Activated CD8-positive, alpha-beta memory T cell treated with anti-CD3 and anti-CD28 coated beads, Interleukin-2, amount 50 U/mL, for 4 hours (primary cell): ENCODE measurements around the gene CCNL1.
"Not testable (repeated sequence)": the region's sequence is repeated elsewhere in the genome, so short reads cannot be mapped to it uniquely, and the experiment has no call there.

Experiments
- DNase-seq: peaks from one replicate; pipeline ENCODE4 v3.0.0-alpha.2; 2020

The CCNL1 gene

DNA sequence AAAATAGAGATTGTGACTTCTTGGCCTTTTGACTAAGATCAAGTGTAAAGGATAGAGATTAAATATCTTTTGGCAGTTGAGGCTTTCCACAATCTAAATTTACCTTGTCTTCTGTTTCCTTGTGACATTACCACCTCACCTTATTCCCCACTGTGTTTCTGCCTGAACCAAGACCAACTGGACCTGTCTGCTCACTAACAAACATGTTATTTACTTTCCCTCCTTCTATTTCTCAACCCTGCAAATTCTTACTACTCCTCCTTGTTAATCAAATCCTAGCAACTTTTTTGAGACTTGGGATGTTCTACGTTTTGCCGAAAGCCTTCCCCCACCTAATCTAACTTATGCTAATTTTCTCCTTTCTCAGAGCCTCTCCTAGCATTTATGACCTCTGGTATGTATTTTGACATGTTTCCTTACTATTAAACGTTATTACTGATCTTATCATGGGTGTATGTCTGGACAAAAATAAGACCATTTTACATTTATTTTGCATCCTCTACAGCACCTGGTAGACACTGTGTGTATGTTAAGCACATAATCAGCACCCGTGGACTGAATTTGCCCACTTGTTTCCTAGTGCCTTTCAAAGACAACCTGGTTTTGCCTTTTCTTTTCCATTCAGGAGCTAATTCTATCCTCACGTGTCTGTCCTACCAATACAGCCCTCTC is 7.6 kb upstream of the CCNL1 start:
- DNase-seq = no peak

GRCh38 chr3:157166561-157166960 is 6.6 kb upstream of the CCNL1 start:
- DNase-seq = no peak

GRCh38 chr3:157166115-157166514 is 6.2 kb upstream of the CCNL1 start:
- DNase-seq = no peak

DNA sequence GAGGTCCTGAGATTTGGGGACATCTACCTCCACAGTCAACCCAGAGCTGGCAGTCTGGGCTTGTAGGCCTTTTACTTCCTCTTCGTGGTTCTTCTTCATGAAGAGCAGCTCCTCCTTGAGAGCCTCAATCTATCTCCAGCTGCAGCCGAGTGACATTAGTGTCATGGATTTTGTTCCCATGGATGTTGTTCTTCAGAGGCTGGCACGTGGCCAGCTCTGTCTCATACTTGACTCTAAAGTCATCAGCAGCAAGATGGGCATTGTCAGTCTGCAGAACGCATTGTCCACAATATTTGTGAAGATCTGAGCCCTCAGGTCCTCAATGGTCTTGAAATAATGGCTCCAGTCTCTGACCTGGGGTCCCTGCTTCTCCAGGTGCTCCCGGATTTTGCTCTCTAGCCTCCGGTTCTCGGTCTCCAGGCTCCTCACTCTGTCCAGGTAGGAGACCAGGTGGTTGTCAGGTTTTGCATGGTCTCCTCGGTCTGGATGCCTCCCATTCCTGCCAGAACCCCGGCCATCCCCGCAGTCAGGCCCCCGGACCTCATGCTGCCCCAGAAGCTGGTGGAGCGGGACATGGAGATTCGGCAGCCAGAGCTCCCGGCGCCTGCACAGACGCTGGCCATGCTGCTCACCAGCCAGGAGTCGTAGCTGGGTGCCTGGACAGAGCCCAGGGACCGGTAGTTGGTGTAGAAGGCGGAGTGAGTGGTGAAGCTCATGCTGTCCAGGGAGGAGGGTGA is 3.4 kb upstream of the CCNL1 start:
- DNase-seq = no peak

GRCh38 chr3:157162620-157163019 is 2.7 kb upstream of the CCNL1 start:
- not testable (repeated sequence) for DNase-seq

DNA sequence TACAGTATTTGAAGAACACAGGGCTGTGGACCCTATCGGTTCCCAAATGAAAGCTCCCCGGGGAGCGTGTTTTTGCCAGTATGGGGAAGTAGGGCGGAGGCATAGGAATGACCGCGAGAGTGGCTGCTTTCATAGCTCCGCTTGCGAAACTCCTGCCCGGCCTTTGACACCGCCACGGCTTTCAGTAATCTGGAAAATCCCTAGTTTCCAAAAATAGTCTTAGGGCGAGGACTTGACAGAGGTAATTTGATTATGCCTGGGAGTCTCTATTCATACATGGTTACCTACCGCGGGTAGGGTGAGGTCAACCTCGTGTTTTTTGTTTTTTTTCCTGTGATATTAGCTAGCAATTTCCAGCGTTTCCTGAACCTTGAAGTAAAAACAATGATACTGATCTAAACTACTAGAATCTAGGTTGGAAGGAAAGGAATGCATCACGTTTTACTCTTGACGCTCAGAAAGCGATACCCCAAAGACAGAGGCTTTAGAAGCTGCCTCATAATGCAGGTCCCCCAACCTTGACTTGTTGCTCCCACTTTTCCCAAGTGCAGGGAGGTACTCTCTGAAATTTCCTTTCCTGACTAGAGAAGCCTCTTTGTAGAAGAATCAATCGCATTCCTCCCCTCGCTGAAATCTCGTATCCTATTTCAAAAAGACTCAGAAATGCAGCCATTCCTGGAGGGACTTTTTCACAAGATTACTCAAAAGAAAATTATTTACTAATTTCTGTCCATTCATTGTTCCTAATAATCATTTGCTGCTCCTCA is 894 bp upstream of the CCNL1 start:
- DNase-seq = peak; percentile 57

GRCh38 chr3:157159037-157159761 is 748 bp downstream of the CCNL1 start:
- peak; percentile 74 for DNase-seq

GRCh38 chr3:157157836-157158235 is 2.1 kb downstream of the CCNL1 start:
- no peak for DNase-seq

DNA sequence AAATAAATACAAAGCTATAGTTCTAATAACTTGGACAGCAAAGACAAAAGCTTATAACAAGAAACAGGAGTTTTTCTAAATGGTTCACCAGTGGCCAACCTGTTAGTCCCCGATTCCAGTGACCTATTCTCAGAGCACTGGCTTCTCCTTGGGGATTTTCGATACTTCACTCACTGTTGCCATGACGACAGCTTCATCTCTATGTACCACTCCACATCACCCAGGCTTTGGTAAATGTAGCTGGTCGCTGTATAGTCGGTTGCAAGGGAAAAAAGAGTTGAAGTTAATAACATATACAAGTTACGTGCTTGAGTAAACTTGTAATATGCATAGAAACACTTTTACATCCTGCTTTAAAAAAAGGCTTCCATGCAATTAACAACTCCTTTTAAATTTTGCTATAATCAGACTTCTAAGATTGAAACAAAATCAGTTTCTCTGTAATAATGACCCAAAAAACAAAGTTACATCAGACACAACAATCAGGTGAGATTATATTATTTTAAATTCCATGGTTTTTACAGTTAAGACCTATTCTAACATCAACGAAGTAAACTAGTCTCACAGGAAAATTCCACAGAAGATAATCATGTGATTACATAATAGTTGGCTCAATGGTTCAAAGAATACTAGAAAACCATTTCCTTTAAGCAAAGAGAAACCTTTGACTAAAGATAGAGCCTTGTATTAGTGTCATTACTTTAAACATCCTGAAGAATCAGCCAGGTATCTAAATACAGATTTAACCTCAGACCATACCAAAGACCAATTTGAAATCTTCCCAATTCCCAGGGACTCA is 2.9 kb downstream of the CCNL1 start:
- no peak for DNase-seq

- DNase-seq = no peak
Observed at GRCh38 chr3:157155591-157155990, 4.4 kb downstream of the CCNL1 start.

GRCh38 chr3:157154563-157155330 is 5.2 kb downstream of the CCNL1 start:
- no peak for DNase-seq

DNA sequence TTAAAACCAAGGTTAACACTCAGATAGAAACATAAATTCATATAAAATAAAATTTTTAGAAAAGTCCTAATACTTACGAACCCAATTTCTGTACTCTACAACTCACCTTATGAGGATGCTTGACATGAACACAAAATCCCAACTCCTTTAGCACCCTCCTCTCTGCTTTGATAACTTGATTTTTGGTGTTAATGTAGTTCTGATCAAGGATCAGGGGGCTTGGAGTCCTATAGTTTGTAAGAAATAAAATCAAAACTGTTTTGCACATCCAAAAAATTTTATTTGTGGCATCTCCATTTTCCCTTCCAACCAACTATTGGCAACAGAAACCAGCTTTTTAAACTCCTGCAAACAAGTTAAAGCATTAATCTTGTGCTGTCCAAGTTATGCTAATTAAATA is 7.0 kb downstream of the CCNL1 start:
- no peak for DNase-seq

GRCh38 chr3:157152438-157152837 is 7.5 kb downstream of the CCNL1 start:
- no peak for DNase-seq

DNA sequence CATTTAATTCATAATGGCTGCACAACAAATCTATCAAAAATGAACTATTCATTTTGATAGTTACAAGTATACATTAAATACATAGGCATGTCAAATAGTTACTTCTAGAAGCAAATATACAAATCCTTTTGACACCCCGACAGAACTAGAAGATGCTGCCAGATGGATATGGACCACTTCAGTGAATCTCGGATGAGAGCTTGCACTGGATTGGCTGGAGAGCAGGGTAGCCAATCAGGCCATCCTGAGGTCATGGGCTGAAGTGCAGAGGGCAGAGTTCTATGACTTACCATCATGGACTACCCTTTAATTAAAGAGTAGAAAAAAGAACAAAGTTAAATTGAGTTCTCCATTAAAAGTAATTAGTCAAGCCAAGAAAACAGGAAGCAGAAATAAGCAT is 8.3 kb downstream of the CCNL1 start:
- DNase-seq = no peak

- DNase-seq = no peak
Observed at GRCh38 chr3:157151151-157151550, 8.8 kb downstream of the CCNL1 start.

DNA sequence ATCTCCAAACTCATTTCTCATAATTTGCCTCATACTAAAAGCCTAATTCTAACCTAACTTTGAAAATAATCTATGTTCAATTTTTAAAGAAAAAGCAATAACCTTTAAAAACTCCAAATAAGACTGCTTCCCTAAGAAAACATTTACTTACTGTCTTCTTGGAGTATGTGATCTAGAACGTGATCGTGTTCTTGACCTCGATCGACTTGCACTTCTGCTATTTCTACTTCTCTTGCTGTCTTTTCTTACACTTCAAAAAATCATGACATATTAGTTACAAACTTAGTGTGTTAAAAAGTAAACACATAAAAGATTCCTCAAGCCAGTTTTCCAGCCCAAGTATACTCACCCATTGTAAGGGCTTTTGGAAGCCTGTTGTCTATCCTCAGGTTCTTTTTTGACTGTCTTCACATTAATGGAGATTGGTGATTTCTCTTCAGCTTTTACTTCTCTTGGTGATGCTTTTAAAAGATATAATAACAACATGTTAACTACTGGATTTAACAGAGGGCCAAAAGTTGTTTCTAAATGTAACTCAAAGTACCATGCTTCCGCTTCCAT is 10.7 kb downstream of the CCNL1 start:
- no peak for DNase-seq

DNA sequence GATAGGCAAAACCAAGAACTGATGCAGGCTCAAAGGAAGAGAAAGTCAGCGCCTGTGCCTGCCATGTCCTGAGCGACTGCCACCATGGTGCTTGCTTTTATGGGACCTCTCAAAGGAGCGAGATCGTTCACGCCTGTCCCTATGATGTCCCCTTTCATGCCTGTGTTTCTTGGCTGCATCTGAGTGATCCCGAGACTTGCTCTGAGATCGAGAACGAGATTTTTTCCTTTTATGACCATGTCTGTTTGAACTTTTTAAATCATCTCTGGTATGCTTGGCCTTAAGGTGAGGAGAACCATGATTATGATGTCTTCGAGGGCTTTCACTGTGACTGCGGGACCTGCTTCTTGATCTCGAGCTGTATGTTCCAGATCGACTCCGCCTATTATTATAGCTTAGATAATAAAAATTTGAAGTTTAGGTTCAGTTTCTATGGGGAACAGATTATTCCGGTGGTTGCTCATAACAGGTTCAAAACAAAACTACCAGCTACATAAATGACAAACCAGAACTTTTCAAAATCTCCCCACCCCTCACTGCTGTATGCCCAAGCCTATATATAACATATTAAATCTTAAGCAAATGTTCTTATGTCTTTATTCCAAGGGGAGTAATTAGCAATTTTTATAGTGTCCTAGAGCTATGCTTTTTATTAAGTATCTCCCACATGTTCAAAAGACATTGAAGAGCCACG is 11.6 kb downstream of the CCNL1 start:
- no peak for DNase-seq

DNA sequence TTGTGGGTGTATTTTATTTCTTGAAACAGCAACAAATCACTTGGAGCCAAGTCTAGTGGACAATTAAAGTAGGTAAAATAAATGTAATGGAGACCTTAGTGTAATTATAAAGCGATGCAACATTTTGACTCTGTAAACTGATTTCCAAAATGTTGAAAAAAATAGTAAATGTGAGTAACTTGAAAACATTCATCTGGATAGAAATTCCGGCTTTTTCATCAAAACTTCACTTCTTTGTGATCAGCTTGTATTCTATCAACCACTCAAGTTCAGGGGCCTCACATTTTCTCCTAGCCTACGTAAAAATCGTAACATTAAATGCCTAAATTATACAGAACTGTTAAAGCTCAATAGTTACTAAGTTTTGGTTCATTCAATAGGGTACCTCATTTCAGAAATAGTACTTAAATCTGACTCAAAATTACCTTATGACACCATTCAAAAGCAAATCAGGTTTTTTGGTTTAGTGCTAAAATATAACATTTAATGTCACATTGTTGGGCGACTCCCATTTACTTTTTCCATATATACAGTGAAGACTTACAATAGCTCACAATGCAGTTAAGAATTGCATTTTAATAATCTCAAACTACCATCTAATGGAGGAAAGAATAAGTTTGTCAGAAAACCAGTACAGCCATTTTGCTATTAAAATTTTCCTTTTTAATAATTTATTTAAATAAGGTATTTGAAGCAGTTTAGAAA is 12.7 kb downstream of the CCNL1 start:
- DNase-seq = no peak

GRCh38 chr3:157145606-157146322 is 14.2 kb downstream of the CCNL1 start:
- DNase-seq = no peak
